Uterus (tissue), 2 donors: ENCODE results near the gene SKAP1.

Experiments
- POLR2A ChIP-seq, 2 donors: fragments of 450-650 bp; IDR thresholded peaks; one replicate each; pipeline ENCODE4 v1.6.1; 2016; ENCODE audit warnings: antibody characterized with exemption in 2 of 2, mild to moderate bottlenecking in 1 of 2, moderate library complexity in 1 of 2
- TF ChIP-seq, protein P1 (sequence below), 4 experiments: fragments of 200-600 bp in 2 of 4; fragments of 450-650 bp in 2 of 4; sonication (generic) in 2 of 4; IDR thresholded peaks; one replicate each; pipeline ENCODE4 v1.5.1; 2016 to 2019; ENCODE audit warnings: antibody characterized with exemption in 4 of 4, mild to moderate bottlenecking in 2 of 4, moderate library complexity in 1 of 4

DNA sequence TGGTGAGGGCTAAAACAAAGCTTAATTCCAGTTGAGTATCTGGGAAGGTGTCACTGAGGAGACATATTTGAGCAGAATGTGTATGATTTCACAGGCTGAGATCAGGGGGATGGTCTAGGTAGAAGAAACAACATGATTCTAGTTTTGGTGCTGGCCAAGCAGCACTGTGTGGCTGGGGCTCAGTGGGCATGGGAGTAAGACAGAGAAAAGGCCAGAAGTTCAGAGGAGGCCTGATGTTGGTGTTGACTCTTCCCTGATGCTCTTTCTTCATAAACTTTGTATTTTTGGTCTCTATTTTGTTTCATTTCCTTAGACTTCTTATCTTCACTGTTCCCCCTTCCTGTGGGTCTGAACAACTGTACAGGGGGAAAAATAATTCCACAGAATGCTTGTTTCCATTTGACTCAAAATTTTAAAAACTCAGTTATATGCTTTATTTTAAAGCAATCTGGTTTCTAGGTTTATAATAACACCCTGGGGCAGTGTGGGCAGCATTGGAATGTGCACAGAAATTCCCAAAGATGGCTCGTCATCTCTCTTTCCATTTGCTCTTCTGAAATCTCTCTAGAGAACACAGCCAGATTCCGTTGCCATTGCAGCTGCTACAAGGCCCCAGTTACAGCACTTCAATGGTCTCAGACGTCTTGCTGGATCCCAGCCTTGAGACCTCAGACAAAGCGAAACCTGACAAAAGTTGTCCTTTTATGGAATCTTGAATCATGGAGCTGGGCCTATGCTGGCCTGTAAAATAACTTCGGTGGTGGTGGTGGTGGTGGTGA, 254.1 kb downstream of the SKAP1 start:
- TF ChIP-seq, protein P1, sequence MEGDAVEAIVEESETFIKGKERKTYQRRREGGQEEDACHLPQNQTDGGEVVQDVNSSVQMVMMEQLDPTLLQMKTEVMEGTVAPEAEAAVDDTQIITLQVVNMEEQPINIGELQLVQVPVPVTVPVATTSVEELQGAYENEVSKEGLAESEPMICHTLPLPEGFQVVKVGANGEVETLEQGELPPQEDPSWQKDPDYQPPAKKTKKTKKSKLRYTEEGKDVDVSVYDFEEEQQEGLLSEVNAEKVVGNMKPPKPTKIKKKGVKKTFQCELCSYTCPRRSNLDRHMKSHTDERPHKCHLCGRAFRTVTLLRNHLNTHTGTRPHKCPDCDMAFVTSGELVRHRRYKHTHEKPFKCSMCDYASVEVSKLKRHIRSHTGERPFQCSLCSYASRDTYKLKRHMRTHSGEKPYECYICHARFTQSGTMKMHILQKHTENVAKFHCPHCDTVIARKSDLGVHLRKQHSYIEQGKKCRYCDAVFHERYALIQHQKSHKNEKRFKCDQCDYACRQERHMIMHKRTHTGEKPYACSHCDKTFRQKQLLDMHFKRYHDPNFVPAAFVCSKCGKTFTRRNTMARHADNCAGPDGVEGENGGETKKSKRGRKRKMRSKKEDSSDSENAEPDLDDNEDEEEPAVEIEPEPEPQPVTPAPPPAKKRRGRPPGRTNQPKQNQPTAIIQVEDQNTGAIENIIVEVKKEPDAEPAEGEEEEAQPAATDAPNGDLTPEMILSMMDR (IDR thresholded peaks at IDR 0.05) = no peak
- no peak for TF ChIP-seq POLR2A (IDR thresholded peaks at IDR 0.05)
